Measurements from ENCODE around the gene SECISBP2L.

Gene SECISBP2L

DNA sequence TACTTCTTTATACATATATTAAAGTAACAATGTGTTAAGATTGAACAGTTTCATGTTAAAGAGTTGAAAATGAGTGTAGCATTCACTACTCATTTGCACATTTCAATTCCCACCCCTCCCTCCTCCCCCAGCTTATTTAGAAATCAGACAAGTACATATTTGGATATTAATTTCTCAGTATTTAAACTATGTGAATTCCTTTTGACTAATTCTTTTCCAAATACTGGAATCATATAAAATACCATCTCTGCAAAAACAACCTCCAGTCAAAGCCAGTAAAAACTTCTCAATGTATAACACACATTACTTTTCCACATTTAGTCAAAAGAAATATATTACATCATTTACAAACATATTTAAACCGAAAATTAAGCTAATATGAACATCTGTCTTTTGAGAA, 57.1 kb downstream of the SECISBP2L start:
- TF ChIP-seq CSDC2 (CRISPR knock-in tag; IDR thresholded peaks at IDR 0.05) = no peak
- TF ChIP-seq, protein P1, sequence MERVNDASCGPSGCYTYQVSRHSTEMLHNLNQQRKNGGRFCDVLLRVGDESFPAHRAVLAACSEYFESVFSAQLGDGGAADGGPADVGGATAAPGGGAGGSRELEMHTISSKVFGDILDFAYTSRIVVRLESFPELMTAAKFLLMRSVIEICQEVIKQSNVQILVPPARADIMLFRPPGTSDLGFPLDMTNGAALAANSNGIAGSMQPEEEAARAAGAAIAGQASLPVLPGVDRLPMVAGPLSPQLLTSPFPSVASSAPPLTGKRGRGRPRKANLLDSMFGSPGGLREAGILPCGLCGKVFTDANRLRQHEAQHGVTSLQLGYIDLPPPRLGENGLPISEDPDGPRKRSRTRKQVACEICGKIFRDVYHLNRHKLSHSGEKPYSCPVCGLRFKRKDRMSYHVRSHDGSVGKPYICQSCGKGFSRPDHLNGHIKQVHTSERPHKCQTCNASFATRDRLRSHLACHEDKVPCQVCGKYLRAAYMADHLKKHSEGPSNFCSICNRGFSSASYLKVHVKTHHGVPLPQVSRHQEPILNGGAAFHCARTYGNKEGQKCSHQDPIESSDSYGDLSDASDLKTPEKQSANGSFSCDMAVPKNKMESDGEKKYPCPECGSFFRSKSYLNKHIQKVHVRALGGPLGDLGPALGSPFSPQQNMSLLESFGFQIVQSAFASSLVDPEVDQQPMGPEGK (CRISPR knock-in tag; IDR thresholded peaks at IDR 0.05; ENCODE audit: borderline replicate concordance) = no peak
- no peak for TF ChIP-seq TCF4 (CRISPR knock-in tag; IDR thresholded peaks at IDR 0.05; ENCODE audit: borderline replicate concordance)
- TF ChIP-seq ARNTL (CRISPR knock-in tag; IDR thresholded peaks at IDR 0.05; ENCODE audit: borderline replicate concordance, low read depth) = no peak
- TF ChIP-seq BACH2 (CRISPR knock-in tag; IDR thresholded peaks at IDR 0.05; ENCODE audit: borderline replicate concordance) = no peak
- no peak for ATAC-seq

DNA sequence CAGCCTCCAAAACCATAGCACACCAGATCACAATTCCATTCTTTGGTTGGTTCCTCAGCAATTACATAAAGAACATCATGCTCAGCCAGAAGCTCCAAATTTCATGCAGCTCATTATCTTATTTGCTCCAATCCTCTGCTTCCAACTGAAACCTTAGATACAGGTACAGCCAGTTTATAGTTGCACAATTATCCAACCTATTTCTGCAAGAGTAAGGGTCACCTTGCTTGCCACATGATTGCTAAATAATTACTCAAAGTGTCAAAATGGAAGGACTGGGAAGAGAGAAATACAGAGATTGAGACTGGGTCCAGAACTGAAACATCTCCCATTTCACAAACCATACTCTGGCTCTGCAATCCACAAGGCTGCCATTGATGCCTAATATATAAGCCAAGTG, 59.1 kb downstream of the SECISBP2L start:
- ATAC-seq = no peak
- TF ChIP-seq, protein P2, sequence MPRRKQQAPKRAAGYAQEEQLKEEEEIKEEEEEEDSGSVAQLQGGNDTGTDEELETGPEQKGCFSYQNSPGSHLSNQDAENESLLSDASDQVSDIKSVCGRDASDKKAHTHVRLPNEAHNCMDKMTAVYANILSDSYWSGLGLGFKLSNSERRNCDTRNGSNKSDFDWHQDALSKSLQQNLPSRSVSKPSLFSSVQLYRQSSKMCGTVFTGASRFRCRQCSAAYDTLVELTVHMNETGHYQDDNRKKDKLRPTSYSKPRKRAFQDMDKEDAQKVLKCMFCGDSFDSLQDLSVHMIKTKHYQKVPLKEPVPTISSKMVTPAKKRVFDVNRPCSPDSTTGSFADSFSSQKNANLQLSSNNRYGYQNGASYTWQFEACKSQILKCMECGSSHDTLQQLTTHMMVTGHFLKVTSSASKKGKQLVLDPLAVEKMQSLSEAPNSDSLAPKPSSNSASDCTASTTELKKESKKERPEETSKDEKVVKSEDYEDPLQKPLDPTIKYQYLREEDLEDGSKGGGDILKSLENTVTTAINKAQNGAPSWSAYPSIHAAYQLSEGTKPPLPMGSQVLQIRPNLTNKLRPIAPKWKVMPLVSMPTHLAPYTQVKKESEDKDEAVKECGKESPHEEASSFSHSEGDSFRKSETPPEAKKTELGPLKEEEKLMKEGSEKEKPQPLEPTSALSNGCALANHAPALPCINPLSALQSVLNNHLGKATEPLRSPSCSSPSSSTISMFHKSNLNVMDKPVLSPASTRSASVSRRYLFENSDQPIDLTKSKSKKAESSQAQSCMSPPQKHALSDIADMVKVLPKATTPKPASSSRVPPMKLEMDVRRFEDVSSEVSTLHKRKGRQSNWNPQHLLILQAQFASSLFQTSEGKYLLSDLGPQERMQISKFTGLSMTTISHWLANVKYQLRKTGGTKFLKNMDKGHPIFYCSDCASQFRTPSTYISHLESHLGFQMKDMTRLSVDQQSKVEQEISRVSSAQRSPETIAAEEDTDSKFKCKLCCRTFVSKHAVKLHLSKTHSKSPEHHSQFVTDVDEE (CRISPR knock-in tag; IDR thresholded peaks at IDR 0.05) = no peak
- TF ChIP-seq GLIS3 (CRISPR knock-in tag; IDR thresholded peaks at IDR 0.05) = no peak
- no peak for TF ChIP-seq BACH2 (CRISPR knock-in tag; IDR thresholded peaks at IDR 0.05; ENCODE audit: borderline replicate concordance)
- no peak for TF ChIP-seq ZNF70 (CRISPR knock-in tag; IDR thresholded peaks at IDR 0.05)

DNA sequence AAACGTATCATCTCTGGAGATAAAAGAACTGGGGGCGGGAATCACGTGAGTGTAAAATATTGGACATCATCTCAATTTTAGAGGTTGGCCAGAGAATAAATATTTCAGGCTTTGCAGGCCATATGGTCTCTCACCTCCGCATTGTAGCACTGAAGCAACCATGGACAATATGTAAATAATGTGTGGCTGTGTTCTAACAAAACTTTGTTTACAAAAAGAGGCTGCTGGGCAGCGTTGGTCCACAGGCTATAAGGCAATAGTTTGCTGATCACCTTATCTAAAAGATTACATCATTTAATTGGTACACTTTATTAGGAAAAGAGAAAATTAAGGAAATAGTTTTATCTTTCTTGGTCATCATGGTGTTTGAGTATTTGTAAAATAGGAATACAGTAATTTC, 60.0 kb downstream of the SECISBP2L start:
- TF ChIP-seq ZFP30 (CRISPR knock-in tag; IDR thresholded peaks at IDR 0.05) (no peak), ZNF565 (CRISPR knock-in tag; conservative IDR thresholded peaks at IDR 0.05; ENCODE audit: low read depth) (no peak), ZNF8 (CRISPR knock-in tag; IDR thresholded peaks at IDR 0.05) (no peak), ZFP3 (CRISPR knock-in tag; IDR thresholded peaks at IDR 0.05) (no peak), OSR1 (CRISPR knock-in tag; IDR thresholded peaks at IDR 0.05) (no peak), ZNF70 (CRISPR knock-in tag; IDR thresholded peaks at IDR 0.05) (no peak), TCF4 (CRISPR knock-in tag; IDR thresholded peaks at IDR 0.05; ENCODE audit: borderline replicate concordance) (no peak), RARB (CRISPR knock-in tag; IDR thresholded peaks at IDR 0.05) (no peak), ZC3H10 (CRISPR knock-in tag; IDR thresholded peaks at IDR 0.05) (no peak), CSDC2 (CRISPR knock-in tag; IDR thresholded peaks at IDR 0.05) (no peak), ARNTL (CRISPR knock-in tag; IDR thresholded peaks at IDR 0.05; ENCODE audit: borderline replicate concordance, low read depth) (no peak), SNAI2 (CRISPR knock-in tag; IDR thresholded peaks at IDR 0.05) (no peak), ISL1 (CRISPR knock-in tag; IDR thresholded peaks at IDR 0.05) (no peak), PPARA (CRISPR knock-in tag; IDR thresholded peaks at IDR 0.05; ENCODE audit: borderline replicate concordance) (no peak), GLIS3 (CRISPR knock-in tag; IDR thresholded peaks at IDR 0.05) (no peak), ESRRG (CRISPR knock-in tag; IDR thresholded peaks at IDR 0.05) (no peak)
- TF ChIP-seq, protein P2 (CRISPR knock-in tag; IDR thresholded peaks at IDR 0.05) = no peak
- TF ChIP-seq, protein P3, sequence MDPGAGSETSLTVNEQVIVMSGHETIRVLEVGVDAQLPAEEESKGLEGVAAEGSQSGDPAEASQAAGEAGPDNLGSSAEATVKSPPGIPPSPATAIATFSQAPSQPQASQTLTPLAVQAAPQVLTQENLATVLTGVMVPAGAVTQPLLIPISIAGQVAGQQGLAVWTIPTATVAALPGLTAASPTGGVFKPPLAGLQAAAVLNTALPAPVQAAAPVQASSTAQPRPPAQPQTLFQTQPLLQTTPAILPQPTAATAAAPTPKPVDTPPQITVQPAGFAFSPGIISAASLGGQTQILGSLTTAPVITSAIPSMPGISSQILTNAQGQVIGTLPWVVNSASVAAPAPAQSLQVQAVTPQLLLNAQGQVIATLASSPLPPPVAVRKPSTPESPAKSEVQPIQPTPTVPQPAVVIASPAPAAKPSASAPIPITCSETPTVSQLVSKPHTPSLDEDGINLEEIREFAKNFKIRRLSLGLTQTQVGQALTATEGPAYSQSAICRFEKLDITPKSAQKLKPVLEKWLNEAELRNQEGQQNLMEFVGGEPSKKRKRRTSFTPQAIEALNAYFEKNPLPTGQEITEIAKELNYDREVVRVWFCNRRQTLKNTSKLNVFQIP (CRISPR knock-in tag; IDR thresholded peaks at IDR 0.05; ENCODE audit: borderline replicate concordance, low read depth) = no peak
- TF ChIP-seq, protein P4, sequence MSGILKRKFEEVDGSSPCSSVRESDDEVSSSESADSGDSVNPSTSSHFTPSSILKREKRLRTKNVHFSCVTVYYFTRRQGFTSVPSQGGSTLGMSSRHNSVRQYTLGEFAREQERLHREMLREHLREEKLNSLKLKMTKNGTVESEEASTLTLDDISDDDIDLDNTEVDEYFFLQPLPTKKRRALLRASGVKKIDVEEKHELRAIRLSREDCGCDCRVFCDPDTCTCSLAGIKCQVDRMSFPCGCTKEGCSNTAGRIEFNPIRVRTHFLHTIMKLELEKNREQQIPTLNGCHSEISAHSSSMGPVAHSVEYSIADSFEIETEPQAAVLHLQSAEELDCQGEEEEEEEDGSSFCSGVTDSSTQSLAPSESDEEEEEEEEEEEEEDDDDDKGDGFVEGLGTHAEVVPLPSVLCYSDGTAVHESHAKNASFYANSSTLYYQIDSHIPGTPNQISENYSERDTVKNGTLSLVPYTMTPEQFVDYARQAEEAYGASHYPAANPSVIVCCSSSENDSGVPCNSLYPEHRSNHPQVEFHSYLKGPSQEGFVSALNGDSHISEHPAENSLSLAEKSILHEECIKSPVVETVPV (CRISPR knock-in tag; IDR thresholded peaks at IDR 0.05) = no peak
- TF ChIP-seq, protein P1 (CRISPR knock-in tag; IDR thresholded peaks at IDR 0.05; ENCODE audit: borderline replicate concordance) = no peak
- no peak for ATAC-seq
